ENCODE data around the gene MGA. TPM values are rescaled to one million over a fixed set of nuclear protein-coding genes. Genes with fewer than 3 reads are reported as not detected.

Gene MGA
- 10 to 100 TPM; 58.5 to 62.6 TPM for total RNA-seq
- polyA plus RNA-seq (2013, experiment 1 of 2) = 20.4 TPM
- polyA plus RNA-seq (2013, experiment 2 of 2) = 22.2 TPM
- long read RNA-seq, experiment 1, partial matches to known transcripts = 4 of 8 reads
- long read RNA-seq, experiment 1, other reads (novel, unspliced or antisense) = 4 of 8 reads
- long read RNA-seq, experiment 2, full-length matches to known transcripts = 1 of 37 reads
- long read RNA-seq, experiment 2, partial matches to known transcripts = 13 of 37 reads
- long read RNA-seq, experiment 2, other reads (novel, unspliced or antisense) = 23 of 37 reads
- long read RNA-seq, experiment 3, transcript MGA-204 (9 exons, 3,537 nt) = minor isoform, 13 of 183 reads
- long read RNA-seq, experiment 3, transcript MGA-208 (9 exons, 3,439 nt) = major isoform, 61 of 183 reads
- long read RNA-seq, experiment 3, partial matches to known transcripts = 43 of 183 reads
- long read RNA-seq, experiment 3, other reads (novel, unspliced or antisense) = 66 of 183 reads
- long read RNA-seq, experiment 4, partial matches to known transcripts = 2 of 3 reads
- long read RNA-seq, experiment 4, other reads (novel, unspliced or antisense) = 1 of 3 reads

GRCh38 chr15:41660235-41661077, at the start of gene MGA:
TSS of gene MGA (plus strand) at chr15:41660405.
- Mint-ChIP-seq H3K36me3 (ENCODE audit: low read depth) (no peaks in the 10 kb centered on the region), H3K27ac (peak within 1 kb of the TSS; percentile 94), H3K4me1 (peaks cover 12% of the 10 kb centered on the region), H3K27me3 (ENCODE audit: insufficient read depth) (peaks cover 41% of the 10 kb centered on the region), H3K9me3 (peaks cover 2% of the 10 kb centered on the region), H3K4me3 (peak within 1 kb of the TSS; percentile 75)
- TF ChIP-seq CTCF (conservative IDR thresholded peaks at IDR 0.05) = peak; percentile 37
- WGBS, 2 experiments (ENCODE audit: insufficient coverage in 1 of 2, insufficient read length in 1 of 2) = 1% methylated on average over 42 to 93 of the region's 93 CpGs
- H3K27ac ChIP-seq (ENCODE audit: low read depth, low read length) = peak within 1 kb of the TSS; percentile 21
- peak; percentile 96 for DNase-seq
- no peaks in the 10 kb centered on the region for H3K4me1 ChIP-seq (ENCODE audit: control insufficient read depth, insufficient read depth, low read length)
- peak within 1 kb of the TSS; percentile 93 for H3K4me3 ChIP-seq (ENCODE audit: low read length)
- peaks cover 20% of the 10 kb centered on the region for H3K27me3 ChIP-seq (ENCODE audit: control insufficient read depth, insufficient read depth, low read length, poor library complexity, severe bottlenecking)
- peak within 1 kb of the TSS; percentile 73 for H3K9ac ChIP-seq (ENCODE audit: extremely low read depth, low read length, poor library complexity, severe bottlenecking)
- no peaks in the 10 kb centered on the region for H3K9me3 ChIP-seq (ENCODE audit: control insufficient read depth, low read length)
- H3K36me3 ChIP-seq (ENCODE audit: control insufficient read depth, insufficient read depth, low read length) = no peaks in the 10 kb centered on the region

DNA sequence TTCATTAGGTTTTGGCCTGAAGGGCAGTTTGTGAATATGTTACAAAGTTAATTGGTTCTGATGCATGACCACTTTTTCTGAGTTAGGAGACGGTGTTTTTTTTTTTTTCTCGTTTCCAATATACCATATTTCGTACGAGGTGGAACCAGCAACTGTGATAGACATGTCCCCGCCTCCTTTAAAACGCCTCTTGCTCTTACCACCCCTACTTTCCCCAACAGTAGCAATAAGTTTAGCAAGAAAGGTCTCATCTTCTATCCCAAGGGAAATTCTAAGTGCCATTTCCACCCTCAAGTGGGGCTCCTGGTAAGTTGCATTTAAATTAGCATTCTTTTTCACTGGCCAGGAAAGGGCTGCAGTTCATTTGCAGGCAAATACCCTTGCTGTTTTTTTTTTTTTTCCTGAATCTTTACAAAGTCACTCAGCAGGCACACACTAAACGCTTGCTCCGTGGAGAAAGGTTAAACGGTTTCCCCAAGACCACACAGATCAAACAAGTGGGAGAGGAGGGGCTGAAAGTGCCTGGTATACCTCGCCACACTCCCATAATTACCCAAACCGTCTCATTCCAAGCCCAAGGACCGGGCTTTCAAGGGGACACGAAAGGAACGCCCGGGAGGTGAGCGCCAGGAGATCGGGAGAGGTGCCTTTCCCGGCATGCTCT, 39.5 kb upstream of the MGA start:
- H3K27me3 Mint-ChIP-seq (ENCODE audit: insufficient read depth) = peaks cover 20% of the 10 kb centered on the region
- H3K4me3 Mint-ChIP-seq = peak overlapping the region; percentile 48
- Histone ChIP-seq H3K4me3 (ENCODE audit: low read length) (peak overlapping the region; percentile 73), H3K9ac (ENCODE audit: extremely low read depth, low read length, poor library complexity, severe bottlenecking) (no peak overlapping the region), H3K4me1 (ENCODE audit: control insufficient read depth, insufficient read depth, low read length) (no peaks in the 10 kb centered on the region), H3K27ac (ENCODE audit: low read depth, low read length) (no peak overlapping the region), H3K9me3 (ENCODE audit: control insufficient read depth, low read length) (peaks cover 12% of the 10 kb centered on the region), H3K36me3 (ENCODE audit: control insufficient read depth, insufficient read depth, low read length) (no peaks in the 10 kb centered on the region), H3K27me3 (ENCODE audit: control insufficient read depth, insufficient read depth, low read length, poor library complexity, severe bottlenecking) (peaks cover 17% of the 10 kb centered on the region)
- no peak for TF ChIP-seq CTCF (conservative IDR thresholded peaks at IDR 0.05)
- H3K27ac Mint-ChIP-seq = peak overlapping the region; percentile 6
- H3K4me1 Mint-ChIP-seq = peaks cover 6% of the 10 kb centered on the region
- H3K9me3 Mint-ChIP-seq = peaks cover 15% of the 10 kb centered on the region
- 27 to 30% methylated on average over 5 to 16 of the region's 18 CpGs for WGBS, 2 experiments (ENCODE audit: insufficient coverage in 1 of 2, insufficient read length in 1 of 2)
- no peaks in the 10 kb centered on the region for H3K36me3 Mint-ChIP-seq (ENCODE audit: low read depth)
- no peak for DNase-seq
